Prostate gland (tissue), 2 donors: ENCODE results near the gene NPIPA5. TPM values are rescaled to one million over a fixed set of nuclear protein-coding genes. Genes with fewer than 3 reads are reported as not detected.
"Not testable (repeated sequence)": the region's sequence is repeated elsewhere in the genome, so short reads cannot be mapped to it uniquely, and the experiment has no call there.

ENCODE experiments used
- DNase-seq: peaks from one replicate; pipeline ENCODE4 v3.0.0-alpha.2; 2019; ENCODE audit warnings: low spot score
- H3K27ac ChIP-seq, 2 donors: fragments of 200-600 bp; sonication (generic); 2 replicates each; pipeline ENCODE4 v1.5.1; 2017 to 2019
- H3K27me3 ChIP-seq: fragments of 200-600 bp; sonication (generic); replicated peaks from 2 replicates; pipeline ENCODE4 v1.5.1; 2019; ENCODE audit not compliant: insufficient read depth
- H3K36me3 ChIP-seq, 2 donors: fragments of 200-600 bp; sonication (generic); 1 replicate in 1 of 2; 2 replicates in 1 of 2; pipeline versions ENCODE4 v1.5.1 to v1.8.1; 2017 to 2019
- H3K4me1 ChIP-seq: fragments of 200-600 bp; sonication (generic); replicated peaks from 2 replicates; pipeline ENCODE4 v1.5.1; 2019
- H3K4me3 ChIP-seq, 2 donors: fragments of 200-600 bp; sonication (generic); 2 replicates each; pipeline ENCODE4 v1.5.1; 2017 to 2019
- H3K9me3 ChIP-seq: fragments of 200-600 bp; sonication (generic); 2 replicates; pipeline ENCODE4 v1.5.1; 2017
- WGBS: methylation state at CpG from one replicate; pipeline ENCODE4 v1.1.5; 2018; 5-methylcytosine and 5-hydroxymethylcytosine counted together
- intact Hi-C: fragments of 100-400 bp; cut with DNase I; formaldehyde crosslinking; loops from one replicate; pipeline ENCODE4 v1.14.2; 2022
- total RNA-seq, 2 donors: library from RNA; depleted of rRNA; stranded (reverse); fragments of >200 nt; gene quantifications; one replicate each; pipeline ENCODE4 v1.1.0, GENCODE V29; 2016

The NPIPA5 gene
- total RNA-seq, 2 donors from 2014 or later, result 8.3 to 31.3 TPM

DNA sequence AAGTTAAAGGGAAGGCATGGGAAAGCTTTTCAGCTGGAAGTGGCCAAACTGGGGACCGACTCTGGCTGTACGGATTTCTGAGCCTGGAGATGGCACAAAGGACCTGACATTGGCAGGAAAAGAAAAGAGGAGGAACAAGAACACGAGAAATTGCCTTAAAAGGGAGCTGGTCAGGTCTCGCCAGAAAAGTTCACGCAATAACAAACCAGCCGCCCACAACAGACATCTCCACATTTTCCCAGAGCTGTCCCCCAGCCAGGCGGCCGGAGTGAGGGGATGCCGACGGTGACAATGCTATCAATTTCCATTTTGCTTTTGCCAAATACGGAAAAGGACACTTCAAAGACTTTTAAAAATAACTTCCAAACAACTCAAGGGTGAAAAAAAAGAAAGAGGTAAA lies 26.8 kb downstream of the NPIPA5 start:
- H3K27ac ChIP-seq, H3K9me3 ChIP-seq, H3K36me3 ChIP-seq, DNase-seq, H3K27me3 ChIP-seq, H3K4me3 ChIP-seq, intact Hi-C loops, H3K4me1 ChIP-seq: not testable (repeated sequence)
- no CpG with 5 or more reads among the region's 11 CpGs for WGBS

DNA sequence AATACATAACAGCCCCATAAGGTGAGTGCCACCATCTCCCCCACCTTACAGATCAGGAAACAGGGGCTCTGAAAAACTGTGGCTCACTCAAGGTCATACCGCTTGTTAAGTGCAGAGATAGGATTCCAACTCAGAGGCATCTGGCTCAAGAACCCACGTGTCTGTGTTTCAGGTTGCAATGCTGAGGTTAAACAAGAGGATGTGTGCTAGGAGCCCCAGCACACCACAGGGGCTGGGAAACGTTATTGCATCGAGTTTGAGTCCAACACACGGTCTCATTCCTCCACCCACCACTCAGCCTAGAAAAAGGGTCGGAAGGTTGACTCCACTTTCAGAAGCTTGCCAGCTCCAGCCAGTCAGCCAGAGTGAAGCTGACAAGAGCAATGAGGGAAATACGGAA lies 29.4 kb downstream of the NPIPA5 start:
- H3K9me3 ChIP-seq, intact Hi-C loops, DNase-seq, H3K27ac ChIP-seq, H3K27me3 ChIP-seq, H3K4me1 ChIP-seq, H3K4me3 ChIP-seq, H3K36me3 ChIP-seq: not testable (repeated sequence)
- WGBS, result no CpG with 5 or more reads among the region's 7 CpGs

DNA sequence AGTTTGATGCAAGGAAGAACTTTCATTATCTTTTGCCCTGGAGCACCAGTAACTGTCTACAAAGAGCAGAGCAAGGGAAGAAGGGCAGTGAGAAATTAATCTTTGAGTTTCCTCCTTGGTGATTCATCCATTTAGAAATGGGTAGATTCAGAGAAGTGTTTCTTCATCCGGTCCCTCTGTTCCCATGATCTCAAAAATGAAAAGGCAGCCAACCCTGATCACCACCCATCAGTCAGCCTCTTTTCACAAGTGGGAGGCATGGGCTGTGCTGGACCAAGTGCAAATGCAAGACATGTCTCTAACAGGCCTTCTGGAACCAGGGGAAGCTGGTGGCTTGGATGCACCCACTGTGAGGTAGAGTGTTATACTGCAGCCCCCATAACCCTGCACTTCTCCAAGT lies 35.8 kb downstream of the NPIPA5 start:
- no CpG with 5 or more reads among the region's 1 CpG for WGBS

DNA sequence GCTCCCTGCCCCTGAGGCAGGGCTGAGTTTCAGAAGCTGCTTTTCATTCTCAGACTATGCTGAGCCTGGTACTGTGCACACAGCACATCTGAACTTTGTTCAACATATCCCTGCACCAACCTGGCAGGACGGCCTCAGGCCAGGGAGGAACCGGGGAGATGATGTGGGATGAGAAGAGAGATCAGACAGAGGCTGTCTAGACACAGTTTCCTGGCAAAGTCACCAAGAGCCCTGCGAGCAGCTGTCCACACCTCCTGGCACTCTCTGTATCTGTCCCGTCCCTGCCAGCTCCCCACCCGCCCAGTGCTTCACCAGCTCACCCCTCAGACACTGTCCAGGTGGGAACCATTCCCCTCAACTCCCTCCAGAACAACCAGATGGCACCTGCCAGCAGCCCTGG lies 39.1 kb downstream of the NPIPA5 start:
- H3K4me1 ChIP-seq, H3K4me3 ChIP-seq, intact Hi-C loops, H3K27me3 ChIP-seq, DNase-seq, H3K9me3 ChIP-seq, H3K27ac ChIP-seq, H3K36me3 ChIP-seq: not testable (repeated sequence)
- no CpG with 5 or more reads among the region's 5 CpGs for WGBS

More for the DNA sequence above, 35.8 kb downstream of the NPIPA5 start:
- H3K4me1 ChIP-seq, H3K27me3 ChIP-seq, H3K4me3 ChIP-seq, H3K27ac ChIP-seq, H3K36me3 ChIP-seq, intact Hi-C loops, DNase-seq, H3K9me3 ChIP-seq: not testable (repeated sequence)

DNA sequence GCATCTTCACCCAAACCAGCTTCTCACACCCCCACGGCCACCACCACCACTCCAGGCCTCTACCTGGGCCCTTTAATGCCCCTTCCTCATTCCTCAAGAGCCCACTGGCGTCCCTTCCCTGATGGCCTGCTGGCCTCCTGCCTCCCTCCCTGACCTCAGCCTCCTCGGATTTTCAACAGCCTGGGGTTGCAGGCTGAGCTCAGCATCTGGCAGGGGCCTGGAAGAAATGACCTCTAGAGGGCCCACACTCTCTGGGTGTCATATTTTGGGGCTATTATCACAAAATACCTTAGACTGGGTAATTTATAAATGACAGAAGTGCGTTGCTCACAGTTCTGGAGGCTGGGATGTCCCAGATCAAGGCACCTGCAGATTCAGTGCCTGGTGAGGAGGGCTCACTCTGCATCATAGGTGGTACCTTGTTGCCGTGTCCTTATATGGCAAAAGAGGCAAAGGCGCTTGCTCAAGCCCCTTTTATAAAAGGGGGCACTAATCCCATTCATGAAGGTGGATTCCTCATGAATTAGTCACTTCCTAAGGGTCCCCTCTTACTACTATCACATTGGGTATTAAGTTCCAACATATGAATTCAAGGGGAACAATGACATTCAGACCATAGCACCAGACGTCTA lies 40.0 kb downstream of the NPIPA5 start:
- H3K27ac ChIP-seq, H3K9me3 ChIP-seq, intact Hi-C loops, H3K4me3 ChIP-seq, DNase-seq, H3K4me1 ChIP-seq, H3K27me3 ChIP-seq, H3K36me3 ChIP-seq: not testable (repeated sequence)
- 68% methylated on average over 2 of the region's 7 CpGs for WGBS

DNA sequence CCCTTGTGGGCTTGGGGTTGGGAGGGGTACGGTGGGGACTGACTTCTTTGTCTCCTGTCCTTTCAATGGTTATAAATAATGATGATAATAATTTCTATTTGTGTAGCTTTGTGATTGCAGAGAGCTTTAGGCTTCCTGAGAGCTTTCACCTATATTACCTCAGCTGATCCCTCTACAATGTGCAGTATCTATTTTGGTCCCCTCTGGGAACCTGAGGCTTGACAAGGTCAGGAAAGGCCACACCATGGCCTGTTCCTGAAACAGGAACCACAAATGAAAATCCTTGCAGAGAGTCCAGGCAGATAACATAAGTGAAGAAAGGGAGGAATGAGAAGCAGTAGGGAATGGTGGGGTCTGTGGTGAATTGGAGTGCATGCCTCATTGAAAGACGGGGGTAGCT lies 42.5 kb downstream of the NPIPA5 start:
- no CpG with 5 or more reads among the region's 2 CpGs for WGBS
- intact Hi-C loops, H3K27me3 ChIP-seq, H3K4me3 ChIP-seq, H3K9me3 ChIP-seq, H3K4me1 ChIP-seq, H3K36me3 ChIP-seq, H3K27ac ChIP-seq, DNase-seq: not testable (repeated sequence)

DNA sequence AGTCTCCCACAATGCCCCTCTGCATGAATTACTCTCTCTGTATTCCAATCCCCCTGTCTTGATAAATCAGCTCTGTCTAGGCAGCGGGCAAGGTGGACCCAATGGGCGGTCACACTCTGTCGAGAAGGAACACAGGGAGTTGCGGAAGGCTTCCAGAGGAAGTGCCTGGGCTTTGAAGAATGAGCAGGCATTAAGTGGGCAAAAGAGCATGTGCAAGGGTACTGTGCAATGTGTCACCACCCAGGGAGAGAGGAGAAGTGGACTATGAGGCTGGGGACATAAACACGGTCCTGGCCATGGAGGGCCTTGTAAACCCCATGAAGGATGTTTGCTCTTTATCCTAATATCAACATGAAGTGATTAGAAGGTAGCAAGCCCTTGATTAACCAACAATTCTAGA lies 44.1 kb downstream of the NPIPA5 start:
- intact Hi-C loops, result not testable (repeated sequence)

DNA sequence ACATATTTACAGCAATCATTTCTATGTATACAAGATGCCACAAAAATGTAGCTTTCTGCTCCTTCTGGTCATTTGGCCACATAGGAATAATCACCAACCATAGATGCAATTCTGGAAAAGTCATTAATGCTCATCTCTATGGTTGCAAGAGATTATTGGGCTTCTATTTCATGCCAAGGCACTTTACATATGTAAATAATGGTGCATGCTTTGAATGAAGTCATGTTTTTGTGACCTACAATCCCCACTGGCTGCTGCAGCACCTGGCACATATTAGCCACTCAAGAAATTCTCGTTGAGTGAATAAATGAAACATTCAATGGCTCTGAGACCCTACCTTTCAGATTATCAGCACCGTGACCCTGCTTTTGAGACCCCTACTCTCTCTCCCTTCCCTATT lies 47.1 kb downstream of the NPIPA5 start:
- H3K27me3 ChIP-seq, intact Hi-C loops, H3K9me3 ChIP-seq, DNase-seq, H3K4me3 ChIP-seq, H3K4me1 ChIP-seq, H3K36me3 ChIP-seq, H3K27ac ChIP-seq: not testable (repeated sequence)
- no CpG with 5 or more reads among the region's 2 CpGs for WGBS

More for the DNA sequence above, 44.1 kb downstream of the NPIPA5 start:
- H3K4me3 ChIP-seq, DNase-seq, H3K4me1 ChIP-seq, H3K27me3 ChIP-seq, H3K9me3 ChIP-seq, H3K27ac ChIP-seq, H3K36me3 ChIP-seq: not testable (repeated sequence)
- 72% methylated on average over 3 of the region's 5 CpGs for WGBS

DNA sequence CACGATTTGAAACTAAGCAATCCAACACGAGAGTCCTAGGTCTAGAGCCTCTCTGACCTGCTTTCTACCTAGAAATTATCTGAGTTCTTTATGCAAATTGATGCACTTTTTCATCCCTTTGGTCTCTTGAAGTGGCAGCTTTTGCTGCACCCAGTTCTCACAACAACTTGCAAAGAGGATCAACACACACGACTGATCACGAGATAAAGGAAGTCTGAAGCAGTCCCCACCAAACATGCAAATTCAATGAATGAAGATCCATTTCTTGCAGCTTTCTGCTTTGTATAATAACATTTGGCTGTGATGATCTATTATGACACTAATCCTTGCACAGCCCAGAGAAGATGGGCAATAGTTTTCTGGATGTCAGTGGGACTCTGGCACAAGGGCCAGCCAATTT lies 53.1 kb downstream of the NPIPA5 start:
- H3K27me3 ChIP-seq, H3K36me3 ChIP-seq, intact Hi-C loops, H3K27ac ChIP-seq, DNase-seq, H3K4me1 ChIP-seq, H3K9me3 ChIP-seq, H3K4me3 ChIP-seq: not testable (repeated sequence)
- WGBS, result no CpG with 5 or more reads among the region's 4 CpGs

DNA sequence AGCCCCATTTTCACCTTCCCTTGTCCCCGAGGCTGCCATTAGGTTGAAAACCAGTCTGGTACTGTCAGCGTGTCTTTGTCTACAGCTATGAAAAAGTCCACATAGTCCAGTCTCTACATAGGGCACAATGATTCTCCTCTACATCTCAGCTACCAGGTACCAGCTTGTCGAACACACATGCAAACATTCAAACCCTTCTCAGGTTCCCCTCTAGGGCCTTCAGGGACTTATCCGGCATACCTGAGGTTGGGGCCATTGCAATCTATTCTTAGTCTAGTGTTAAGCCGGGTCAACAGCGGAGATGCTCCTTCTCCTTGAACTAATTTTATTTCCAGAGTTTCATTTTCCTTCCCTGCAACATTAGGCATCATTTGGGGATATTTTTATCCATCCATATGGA lies 54.7 kb downstream of the NPIPA5 start:
- H3K27ac ChIP-seq, H3K4me3 ChIP-seq, H3K9me3 ChIP-seq, intact Hi-C loops, DNase-seq, H3K36me3 ChIP-seq, H3K4me1 ChIP-seq, H3K27me3 ChIP-seq: not testable (repeated sequence)
- WGBS, result 100% methylated on average over 2 of the region's 6 CpGs

DNA sequence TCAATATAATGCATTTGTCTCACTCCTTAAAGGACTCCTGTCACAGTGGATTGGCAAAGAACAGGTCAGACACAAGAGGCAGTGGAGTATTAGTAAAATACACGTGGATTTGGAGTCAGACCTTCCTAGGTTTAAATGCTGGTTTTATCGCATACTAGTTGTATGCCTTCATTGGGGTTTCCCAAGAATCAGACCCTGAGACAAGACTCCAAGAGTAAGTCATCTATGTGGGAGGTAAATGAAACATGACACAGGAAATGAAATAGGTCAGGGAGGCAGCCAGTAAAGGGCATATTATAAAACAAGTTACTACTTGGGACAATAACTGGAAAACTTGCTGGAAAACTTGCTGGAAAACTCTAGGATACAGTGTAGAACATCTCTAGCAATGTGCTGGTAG lies 56.9 kb downstream of the NPIPA5 start:
- WGBS, result 74% methylated on average over 2 of the region's 2 CpGs
- H3K27ac ChIP-seq, DNase-seq, H3K9me3 ChIP-seq, H3K4me3 ChIP-seq, H3K4me1 ChIP-seq, intact Hi-C loops, H3K27me3 ChIP-seq, H3K36me3 ChIP-seq: not testable (repeated sequence)

DNA sequence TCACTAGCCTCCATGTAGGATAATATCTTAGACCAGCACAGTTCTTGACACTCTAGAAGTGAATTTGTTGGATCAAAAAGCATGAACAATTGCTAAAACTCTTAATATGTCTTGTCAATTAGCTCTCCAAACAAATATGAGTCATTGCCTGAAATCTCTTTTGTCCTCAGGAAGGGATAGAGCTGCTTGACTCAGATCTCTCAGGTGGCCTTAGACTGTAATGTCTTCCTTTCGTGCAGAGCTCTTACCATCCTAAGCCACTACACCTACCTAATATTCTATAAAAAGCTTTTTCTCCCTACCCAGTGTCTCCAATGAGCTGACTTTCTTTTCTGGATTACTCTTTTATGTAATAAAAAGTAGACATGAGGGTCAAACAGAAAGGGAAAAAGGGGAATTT lies 63.5 kb downstream of the NPIPA5 start:
- H3K27me3 ChIP-seq, DNase-seq, H3K27ac ChIP-seq, H3K9me3 ChIP-seq, H3K4me3 ChIP-seq, H3K36me3 ChIP-seq, H3K4me1 ChIP-seq, intact Hi-C loops: not testable (repeated sequence)
- WGBS, result 63% methylated on average over 1 of the region's 1 CpG
